DOHH2 (cell line): ENCODE data around the gene REXO2.

Experiments
- H3F3A ChIP-seq: fragments of 200-600 bp; sonication (generic), shearing (Covaris generic); 2 replicates; pipeline ENCODE4 v1.6.0; 2016; ENCODE audit warnings: antibody characterized with exemption, mild to moderate bottlenecking; ENCODE audit not compliant: control insufficient read depth, insufficient read depth
- H3K27ac ChIP-seq: fragments of 200-600 bp; sonication (generic); 2 replicates; pipeline ENCODE4 v1.5.1; 2014; ENCODE audit warnings: low read depth, mild to moderate bottlenecking, low read length, moderate library complexity
- H3K27me3 ChIP-seq: fragments of 200-600 bp; sonication (generic); 2 replicates; pipeline ENCODE4 v1.6.1; 2014; ENCODE audit warnings: mild to moderate bottlenecking, low read length, mixed read lengths; ENCODE audit not compliant: control insufficient read depth
- H3K36me3 ChIP-seq: fragments of 200-600 bp; sonication (generic); 2 replicates; pipeline ENCODE4 v1.6.1; 2014; ENCODE audit warnings: mild to moderate bottlenecking, low read length, moderate library complexity, mixed read lengths; ENCODE audit not compliant: control insufficient read depth
- H3K4me1 ChIP-seq: fragments of 200-600 bp; sonication (generic); 2 replicates; pipeline ENCODE4 v1.6.1; 2014; ENCODE audit warnings: mild to moderate bottlenecking, low read length, mixed read lengths; ENCODE audit not compliant: control insufficient read depth
- H3K4me2 ChIP-seq: fragments of 200-600 bp; sonication (generic); 2 replicates; pipeline ENCODE4 v1.6.0; 2014; ENCODE audit warnings: mild to moderate bottlenecking, low read length, moderate library complexity
- H3K4me3 ChIP-seq: fragments of 200-600 bp; sonication (generic); 2 replicates; pipeline ENCODE4 v1.5.1; 2014; ENCODE audit warnings: mild to moderate bottlenecking, low read length, mixed read lengths
- H3K79me2 ChIP-seq: fragments of 200-600 bp; sonication (generic); 2 replicates; pipeline ENCODE4 v1.6.1; 2014; ENCODE audit warnings: mild to moderate bottlenecking, low read length, mixed read lengths; ENCODE audit not compliant: control insufficient read depth
- H3K9me2 ChIP-seq: fragments of 200-600 bp; sonication (generic); replicated peaks from 2 replicates; pipeline ENCODE4 v1.6.1; 2014; ENCODE audit warnings: mild to moderate bottlenecking, low read length, mixed read lengths; ENCODE audit not compliant: control insufficient read depth
- H3K9me3 ChIP-seq: fragments of 200-600 bp; sonication (generic); 2 replicates; pipeline ENCODE4 v1.6.1; 2014; ENCODE audit warnings: antibody characterized with exemption, low read length, mixed read lengths; ENCODE audit not compliant: control insufficient read depth, insufficient read depth
- H4K20me1 ChIP-seq: fragments of 200-600 bp; sonication (generic); 2 replicates; pipeline ENCODE4 v1.6.0; 2014; ENCODE audit warnings: low read depth, mild to moderate bottlenecking, antibody characterized with exemption, low read length, moderate library complexity; ENCODE audit not compliant: control insufficient read depth, insufficient read depth
- CTCF ChIP-seq: fragments of 200-600 bp; sonication (generic); IDR thresholded peaks from one replicate; pipeline ENCODE4 v1.5.1; 2014; ENCODE audit warnings: antibody characterized with exemption, mild to moderate bottlenecking, low read depth, low read length; ENCODE audit not compliant: poor library complexity, severe bottlenecking
- EZH2phosphoT487 ChIP-seq: fragments of 200-600 bp; sonication (generic); IDR thresholded peaks from 2 replicates; pipeline ENCODE4 v1.6.1; 2017; ENCODE audit warnings: borderline replicate concordance, mild to moderate bottlenecking, antibody characterized with exemption, low read length, moderate library complexity, mixed read lengths

Gene REXO2

DNA sequence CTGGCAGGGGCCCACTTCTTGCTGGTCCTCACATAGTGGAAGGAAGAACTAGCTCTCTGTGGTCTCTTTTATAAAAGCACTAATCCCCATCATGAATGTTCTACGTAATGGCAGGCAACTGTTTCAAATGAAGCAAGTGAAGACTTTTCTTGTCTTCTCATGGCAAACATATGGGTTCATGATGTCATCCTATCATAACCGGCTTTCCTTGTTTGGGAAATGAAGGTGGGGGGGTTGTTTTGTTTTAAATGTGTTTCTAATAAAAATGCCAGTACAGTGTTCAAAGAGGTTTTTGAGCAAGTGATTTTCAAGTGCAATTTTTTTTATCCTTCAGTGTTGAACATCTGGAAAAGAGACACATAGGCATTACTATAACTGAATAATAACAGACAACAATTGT, 33.4 kb downstream of the REXO2 start:
- Histone ChIP-seq H3K9me2 (no peaks in the 10 kb centered on the region), H3K79me2 (no peaks in the 10 kb centered on the region), H3K4me1 (no peaks in the 10 kb centered on the region), H3K4me3 (no peak overlapping the region), H3K9me3 (no peaks in the 10 kb centered on the region), H3K27me3 (no peaks in the 10 kb centered on the region), H4K20me1 (no peaks in the 10 kb centered on the region), H3K27ac (no peak overlapping the region), H3K36me3 (no peaks in the 10 kb centered on the region), H3K4me2 (no peak overlapping the region), H3F3A (no peaks in the 10 kb centered on the region)
- TF ChIP-seq CTCF (no peak), EZH2phosphoT487 (no peak)

DNA sequence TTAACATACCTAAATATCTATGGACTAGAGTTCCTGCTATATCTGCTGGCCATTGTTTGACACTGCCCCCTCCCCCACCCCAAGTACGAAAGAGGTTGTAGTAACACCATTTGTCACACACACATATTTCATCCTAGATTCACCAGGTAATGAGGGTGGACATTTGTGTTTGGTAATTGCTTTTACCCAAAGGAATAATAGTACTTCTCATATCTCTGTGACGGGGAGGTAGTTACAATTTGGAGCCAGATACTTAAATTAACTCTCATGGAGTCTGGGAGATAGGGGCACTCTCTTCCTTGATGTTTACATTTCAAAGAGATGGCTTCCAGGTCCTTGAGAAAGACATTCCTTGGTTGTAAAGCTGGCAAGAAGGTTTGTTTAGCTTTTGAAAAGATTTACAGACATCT, 38.7 kb downstream of the REXO2 start:
- no peak overlapping the region for H3K4me2 ChIP-seq
- no peaks in the 10 kb centered on the region for H3K9me2 ChIP-seq

GRCh38 chr11:114478768-114479167, 39.5 kb downstream of the REXO2 start:
- H3K27ac ChIP-seq = no peak overlapping the region
- no peaks in the 10 kb centered on the region for H3K27me3 ChIP-seq
- no peaks in the 10 kb centered on the region for H4K20me1 ChIP-seq
- peaks cover 39% of the 10 kb centered on the region for H3K4me1 ChIP-seq
- H3K9me3 ChIP-seq = peaks cover 10% of the 10 kb centered on the region
- H3F3A ChIP-seq = peaks cover 14% of the 10 kb centered on the region
- H3K9me2 ChIP-seq = no peaks in the 10 kb centered on the region
- TF ChIP-seq CTCF (no peak), EZH2phosphoT487 (no peak)
- no peak overlapping the region for H3K4me3 ChIP-seq
- no peak overlapping the region for H3K4me2 ChIP-seq
- H3K79me2 ChIP-seq = no peaks in the 10 kb centered on the region
- no peaks in the 10 kb centered on the region for H3K36me3 ChIP-seq

More for the DNA sequence above, 38.7 kb downstream of the REXO2 start:
- H3F3A ChIP-seq = peaks cover 14% of the 10 kb centered on the region
- no peaks in the 10 kb centered on the region for H3K79me2 ChIP-seq
- no peak overlapping the region for H3K27ac ChIP-seq
- peaks cover 32% of the 10 kb centered on the region for H3K4me1 ChIP-seq
- H4K20me1 ChIP-seq = no peaks in the 10 kb centered on the region
- peaks cover 10% of the 10 kb centered on the region for H3K9me3 ChIP-seq
- H3K27me3 ChIP-seq = no peaks in the 10 kb centered on the region
- no peak overlapping the region for H3K4me3 ChIP-seq
- no peak for TF ChIP-seq CTCF
- TF ChIP-seq EZH2phosphoT487 = no peak
- H3K36me3 ChIP-seq = no peaks in the 10 kb centered on the region

DNA sequence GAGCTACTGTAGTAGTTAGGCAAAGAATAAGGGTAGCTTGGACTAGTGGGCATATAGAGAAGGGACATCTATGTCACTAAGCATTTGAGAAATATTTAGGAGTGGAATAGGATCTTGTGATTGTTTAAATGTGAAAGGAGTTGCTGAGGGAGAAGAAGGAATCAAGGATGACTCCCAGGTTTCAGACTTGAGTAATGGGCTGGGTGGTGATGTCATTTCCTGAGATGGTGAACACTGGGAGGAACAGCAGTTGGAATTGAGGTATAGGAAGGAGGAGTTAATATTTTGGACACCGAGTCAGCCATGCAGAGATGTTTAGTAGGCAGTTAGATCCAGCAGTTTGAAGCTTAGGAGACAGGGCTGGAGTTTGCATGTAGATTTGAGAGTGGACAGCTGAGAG, 40.1 kb downstream of the REXO2 start:
- H3K4me3 ChIP-seq = no peak overlapping the region
- peaks cover 10% of the 10 kb centered on the region for H3K9me3 ChIP-seq
- no peaks in the 10 kb centered on the region for H3K27me3 ChIP-seq
- H3K4me1 ChIP-seq = peaks cover 40% of the 10 kb centered on the region
- peaks cover 14% of the 10 kb centered on the region for H3F3A ChIP-seq
- no peak overlapping the region for H3K27ac ChIP-seq
- TF ChIP-seq CTCF (no peak), EZH2phosphoT487 (no peak)
- H3K4me2 ChIP-seq = no peak overlapping the region
- no peaks in the 10 kb centered on the region for H3K9me2 ChIP-seq
- H3K79me2 ChIP-seq = no peaks in the 10 kb centered on the region
- no peaks in the 10 kb centered on the region for H3K36me3 ChIP-seq
- no peaks in the 10 kb centered on the region for H4K20me1 ChIP-seq
